Spleen (tissue), 11 donors: ENCODE data around the gene CDH18. TPM values are rescaled to one million over a fixed set of nuclear protein-coding genes. Genes with fewer than 3 reads are reported as not detected.
"Not testable (repeated sequence)": the region's sequence is repeated elsewhere in the genome, so short reads cannot be mapped to it uniquely, and the experiment has no call there.

Source experiments
- DNase-seq: peaks from one replicate; pipeline ENCODE4 v3.0.0-alpha.2; 2020
- H3K27ac ChIP-seq, 8 donors: fragments of 200-600 bp; sonication (generic) in 7 of 8; 1 replicate in 4 of 8; 2 replicates in 4 of 8; pipeline versions ENCODE4 v1.5.0 to v1.8.0; 2016 to 2021; ENCODE audit warnings: inconsistent platforms in 4 of 8, mild to moderate bottlenecking in 4 of 8, moderate library complexity in 1 of 8
- H3K27me3 ChIP-seq, 7 donors: fragments of 200-600 bp; sonication (generic) in 6 of 7; replicated peaks in 1 of 7; 1 replicate in 4 of 7; 2 replicates in 3 of 7; pipeline versions ENCODE4 v1.5.0 to v1.8.0; 2016 to 2021; ENCODE audit warnings: inconsistent platforms in 3 of 7, mild to moderate bottlenecking in 1 of 7
- H3K36me3 ChIP-seq, 6 donors: fragments of 200-600 bp; sonication (generic) in 5 of 6; 1 replicate in 4 of 6; 2 replicates in 2 of 6; pipeline versions ENCODE4 v1.5.0 to v1.8.0; 2016 to 2021; ENCODE audit warnings: inconsistent platforms in 2 of 6
- H3K4me1 ChIP-seq, 6 donors: fragments of 200-600 bp; sonication (generic) in 5 of 6; 1 replicate in 3 of 6; 2 replicates in 3 of 6; pipeline versions ENCODE4 v1.5.0 to v1.8.0; 2016 to 2021; ENCODE audit warnings: inconsistent platforms in 3 of 6
- H3K4me3 ChIP-seq, 8 donors: fragments of 200-600 bp; sonication (generic) in 7 of 8; 1 replicate in 4 of 8; 2 replicates in 4 of 8; pipeline versions ENCODE4 v1.5.0 to v1.8.0; 2016 to 2021; ENCODE audit warnings: inconsistent platforms in 4 of 8, mild to moderate bottlenecking in 4 of 8, moderate library complexity in 2 of 8
- H3K9me3 ChIP-seq, 8 donors: fragments of 200-600 bp; sonication (generic) in 7 of 8; 1 replicate in 4 of 8; 2 replicates in 4 of 8; pipeline versions ENCODE4 v1.5.0 to v1.8.0; 2016 to 2021; ENCODE audit warnings: inconsistent platforms in 4 of 8
- CTCF ChIP-seq, 11 experiments: fragments of 200-600 bp in 7 of 11; fragments of 450-650 bp in 4 of 11; sonication (generic) in 4 of 11; IDR thresholded peaks in 8 of 11; conservative IDR thresholded peaks in 3 of 11; 1 replicate in 7 of 11; 2 replicates in 4 of 11; pipeline versions ENCODE4 v1.4.0 to v1.8.0; 2016 to 2021; ENCODE audit warnings: antibody characterized with exemption in 11 of 11, inconsistent platforms in 4 of 11, mild to moderate bottlenecking in 1 of 11
- POLR2A ChIP-seq, 3 donors: fragments of 450-650 bp; IDR thresholded peaks; one replicate each; pipeline ENCODE4 v1.5.1; 2017; ENCODE audit warnings: antibody characterized with exemption in 3 of 3, mild to moderate bottlenecking in 1 of 3
- POLR2AphosphoS5 ChIP-seq, 3 donors: sonication (generic); formaldehyde crosslinking; IDR thresholded peaks; one replicate each; pipeline ENCODE4 v1.5.1; 2017; ENCODE audit warnings: antibody characterized with exemption in 3 of 3
- WGBS, 5 donors: extraction: QIAGEN DNeasy Blood & Tissue Kit in 3 of 5; methylation state at CpG; one replicate each; pipeline versions ENCODE4 v1.1.5 to v1.1.7; 2013 to 2018; 5-methylcytosine and 5-hydroxymethylcytosine counted together
- intact Hi-C: fragments of 100-400 bp; cut with DNase I; formaldehyde crosslinking; loops from one replicate; pipeline ENCODE4 v1.15.0; 2023; ENCODE audit warnings: low total_unique reads
- polyA plus RNA-seq, 3 donors: library from polyadenylated mRNA; stranded (reverse); fragments of 200-250 nt; gene quantifications; one replicate each; pipeline ENCODE4 v1.2.1, GENCODE V29; 2013
- total RNA-seq, 7 donors: library from RNA; depleted of rRNA in 3 of 7; stranded (reverse); fragments of >200 nt in 3 of 7; fragmentation: NEBNext Ultra II Directional in 4 of 7; extraction: Animal tissue kit (Norgen Biotek cat#: 25700) in 4 of 7; gene quantifications; one replicate each; pipeline versions ENCODE4 v1.1.0 to v1.2.1, GENCODE V29; 2016 to 2021
- donor health status: healthy with polysubstance abuse.
- donor health status: DM: no; HTN: no; CAD: no; lungs with moderate emphysema.
- donor health status: DM: no; HTN: no; CAD: no.
- donor health status: Bipolar disorder and iron deficiency.
- donor health status: healthy.
- donor health status: DM: no; HTN: no; CAD: no.
- donor health status: DM: yes; HTN: yes; CAD: no.

Gene CDH18
- total and polyA plus RNA-seq, 10 donors: 0.26 TPM; not detected in 9

- no peak for TF ChIP-seq CTCF (IDR thresholded peaks at IDR 0.05 in 8 of 11, conservative IDR thresholded peaks at IDR 0.05 in 3 of 11)
- Histone ChIP-seq H3K4me3 (no peak overlapping the region), H3K4me1 (no peaks in the 10 kb centered on the region), H3K27ac (no peak overlapping the region), H3K36me3 (no peaks in the 10 kb centered on the region), H3K27me3 (no peaks in the 10 kb centered on the region), H3K9me3 (peaks cover 0 to 7% (median 0%) of the 10 kb centered on the region in 8 donors)
- WGBS, 5 donors: 25 to 76% (median 49%) methylated on average over 1 of the region's 1 CpG
- intact Hi-C loops: no loop called here
- no peak for DNase-seq
These were observed 192.8 kb downstream of the CDH18 start for GRCh38 chr5:19795218-19795617.

DNA sequence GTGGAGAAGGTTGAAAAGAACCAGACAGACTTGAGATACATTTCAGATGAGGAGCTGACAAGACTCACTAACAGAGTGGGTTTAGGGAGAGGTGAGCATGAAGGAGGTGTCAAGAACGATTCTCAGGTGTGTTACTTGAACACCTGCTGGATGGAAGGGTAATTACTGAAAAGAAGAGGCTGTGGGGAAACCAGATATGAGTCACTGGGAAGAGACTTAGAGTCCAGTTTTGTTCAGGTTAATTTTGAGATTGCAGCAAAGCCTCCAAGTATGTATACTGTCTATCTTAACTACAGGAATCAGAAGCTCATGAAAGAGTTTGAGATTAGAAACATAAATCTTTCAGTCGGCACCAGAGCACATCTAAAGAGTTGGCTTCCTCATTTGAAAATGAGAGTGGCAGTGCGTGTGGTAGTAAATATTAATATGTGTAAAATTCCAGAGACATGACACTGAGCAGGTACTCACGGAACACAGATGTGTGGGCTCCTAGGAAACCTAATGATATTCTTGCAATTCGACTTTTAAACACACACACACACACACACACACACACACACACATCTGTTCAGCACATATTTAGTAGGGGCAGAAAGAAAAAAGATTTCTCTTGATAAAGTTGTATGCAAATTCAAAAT lies 197.1 kb downstream of the CDH18 start:
- no peaks in the 10 kb centered on the region for H3K27me3 ChIP-seq
- no peaks in the 10 kb centered on the region for H3K36me3 ChIP-seq
- intact Hi-C loops: no loop called here
- 31 to 40% (median 34%) methylated on average over 5 of the region's 5 CpGs for WGBS, 5 donors
- H3K4me1 ChIP-seq: no peaks in the 10 kb centered on the region
- H3K4me3 ChIP-seq: no peak overlapping the region
- peaks cover 0 to 7% (median 0%) of the 10 kb centered on the region in 8 donors for H3K9me3 ChIP-seq
- no peak for DNase-seq
- H3K27ac ChIP-seq: no peak overlapping the region
- no peak for TF ChIP-seq POLR2AphosphoS5 (IDR thresholded peaks at IDR 0.05)
- TF ChIP-seq CTCF (IDR thresholded peaks at IDR 0.05 in 8 of 11, conservative IDR thresholded peaks at IDR 0.05 in 3 of 11): no peak
- no peak for TF ChIP-seq POLR2A (IDR thresholded peaks at IDR 0.05)

DNA sequence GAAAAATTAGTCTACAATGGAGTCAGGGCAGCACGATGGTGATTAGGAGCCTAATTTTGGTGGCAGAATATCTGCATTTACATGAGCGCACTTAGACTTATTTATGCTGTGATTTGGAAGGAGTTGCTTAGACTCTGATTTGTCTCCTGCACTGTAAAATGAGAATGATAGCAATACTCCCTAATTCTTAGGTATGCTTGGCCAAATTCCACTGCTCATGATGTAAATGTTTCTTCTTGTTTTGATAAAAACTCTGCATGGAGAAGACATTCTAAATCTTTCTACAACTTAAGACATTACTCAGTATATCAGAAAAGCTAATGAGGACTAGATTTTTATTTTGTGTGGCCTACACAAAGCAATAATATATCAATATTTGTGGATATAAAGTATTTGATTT lies 205.4 kb downstream of the CDH18 start:
- DNase-seq: no peak
- Histone ChIP-seq H3K9me3 (no peaks in the 10 kb centered on the region), H3K4me1 (no peaks in the 10 kb centered on the region), H3K27ac (no peak overlapping the region), H3K4me3 (no peak overlapping the region), H3K36me3 (no peaks in the 10 kb centered on the region), H3K27me3 (no peaks in the 10 kb centered on the region)
- no peak for TF ChIP-seq CTCF (IDR thresholded peaks at IDR 0.05 in 8 of 11, conservative IDR thresholded peaks at IDR 0.05 in 3 of 11)
- TF ChIP-seq POLR2AphosphoS5 (IDR thresholded peaks at IDR 0.05): no peak
- TF ChIP-seq POLR2A (IDR thresholded peaks at IDR 0.05): no peak
- intact Hi-C loops: no loop called here
- 71 to 89% (median 84%) methylated on average over 2 of the region's 2 CpGs for WGBS, 5 donors

DNA sequence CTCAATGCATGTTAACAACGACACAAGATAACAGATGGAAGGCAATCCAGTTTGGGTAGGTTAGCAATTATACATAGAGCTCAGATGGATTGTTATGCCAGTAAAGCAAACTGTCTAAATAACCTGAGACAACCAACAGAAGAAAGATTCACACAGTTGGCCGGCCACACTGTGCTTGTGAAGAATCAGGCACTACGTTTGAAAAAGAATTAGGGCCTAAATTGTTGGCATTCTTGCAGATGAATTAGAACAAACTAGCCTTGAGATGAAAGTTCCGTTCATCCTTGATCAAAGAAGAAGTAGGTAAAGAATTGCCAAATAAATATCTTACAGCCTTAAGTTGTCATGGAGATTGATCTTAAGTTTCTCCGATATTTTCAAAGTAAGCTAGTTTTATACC lies 210.6 kb downstream of the CDH18 start:
- Histone ChIP-seq H3K9me3 (no peaks in the 10 kb centered on the region), H3K27me3 (no peaks in the 10 kb centered on the region), H3K36me3 (no peaks in the 10 kb centered on the region), H3K27ac (no peak overlapping the region), H3K4me1 (no peaks in the 10 kb centered on the region), H3K4me3 (no peak overlapping the region)
- WGBS, 5 donors: 76 to 89% (median 79%) methylated on average over 5 of the region's 5 CpGs
- TF ChIP-seq POLR2AphosphoS5 (IDR thresholded peaks at IDR 0.05) (no peak), POLR2A (IDR thresholded peaks at IDR 0.05) (no peak), CTCF (IDR thresholded peaks at IDR 0.05 in 8 of 11, conservative IDR thresholded peaks at IDR 0.05 in 3 of 11) (no peak)
- DNase-seq: no peak
- intact Hi-C loops: no loop called here

DNA sequence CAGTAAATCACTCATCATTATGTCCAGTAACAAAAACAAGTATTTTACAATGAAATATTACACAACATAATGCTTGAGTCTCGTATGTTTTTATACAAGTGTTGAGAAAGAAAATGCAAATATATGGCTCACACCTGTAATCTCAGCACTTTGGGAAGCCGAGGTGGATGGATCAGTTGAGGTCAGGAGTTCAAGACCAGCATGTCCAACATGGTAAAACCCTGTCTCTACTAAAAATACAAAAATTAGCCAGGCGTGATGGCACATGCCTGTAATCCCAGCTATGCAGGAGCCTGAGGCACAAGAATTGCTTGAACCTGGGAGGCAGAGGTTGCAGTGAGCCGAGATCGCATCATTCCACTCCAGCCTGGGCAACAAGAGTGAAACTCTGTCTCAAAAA lies 211.1 kb downstream of the CDH18 start:
- 78 to 86% (median 80%) methylated on average over 5 of the region's 5 CpGs for WGBS, 5 donors
- H3K27me3 ChIP-seq, H3K4me1 ChIP-seq, H3K9me3 ChIP-seq, H3K27ac ChIP-seq, DNase-seq, H3K4me3 ChIP-seq, H3K36me3 ChIP-seq, intact Hi-C loops: not testable (repeated sequence)
